ENCODE data around the gene CHD9.

Gene CHD9

DNA sequence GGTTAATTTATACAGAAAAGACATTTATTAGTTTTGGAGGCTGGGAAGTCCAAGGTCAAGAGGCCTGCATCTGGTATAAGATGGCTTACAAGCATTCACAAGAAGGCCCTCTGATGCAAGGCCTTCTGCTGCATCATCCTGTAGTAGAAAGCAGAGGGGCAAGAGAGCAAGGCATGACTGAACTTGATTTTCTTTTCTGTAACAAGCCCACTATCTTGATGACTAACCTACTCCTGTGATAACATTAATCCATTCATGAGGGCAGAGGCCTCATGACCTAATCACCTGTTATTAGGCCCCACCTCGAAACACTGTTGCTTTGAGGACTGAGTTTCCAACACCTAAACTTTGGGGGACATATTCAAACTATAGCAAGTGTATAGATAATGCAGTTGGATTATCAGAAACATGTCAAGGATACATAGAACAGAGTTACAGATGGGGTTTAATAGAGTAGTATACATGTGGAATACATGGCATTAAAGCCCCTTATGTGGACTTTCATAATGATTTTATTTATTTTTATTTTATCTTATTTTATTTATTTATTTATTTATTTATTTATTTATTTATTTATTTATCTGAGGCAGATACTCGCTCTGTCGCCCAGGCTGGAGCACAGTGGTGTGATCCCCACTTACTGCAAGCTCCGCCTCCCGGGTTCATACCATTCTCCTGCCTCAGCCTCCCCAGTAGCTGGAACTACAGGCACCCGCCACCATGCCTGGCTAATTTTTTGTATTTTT lies 88.2 kb downstream of the CHD9 start:
- H3K36me3 ChIP-seq (ENCODE audit: insufficient read depth, low read length), result peaks cover 7% of the 10 kb centered on the region; the same call in 1 of the 2 replicates
- H3K27ac ChIP-seq (ENCODE audit: low read depth, low read length, poor library complexity, severe bottlenecking), result no peak overlapping the region
- H3K79me2 ChIP-seq (ENCODE audit: insufficient read depth, low read length), result peaks cover 44% of the 10 kb centered on the region
- no peaks in the 10 kb centered on the region for H4K20me1 ChIP-seq (ENCODE audit: insufficient read depth, low read length)
- no peaks in the 10 kb centered on the region for H3K4me1 ChIP-seq (ENCODE audit: insufficient read depth, low read length, severe bottlenecking)
- H3K9ac ChIP-seq (ENCODE audit: low read length), result no peak overlapping the region
- H3K27me3 ChIP-seq (ENCODE audit: insufficient read depth, low read length), result no peaks in the 10 kb centered on the region
- no peaks in the 10 kb centered on the region for H3F3A ChIP-seq (ENCODE audit: insufficient read depth, low read length)
- H3K9me2 ChIP-seq (ENCODE audit: low read depth, low read length), result no peaks in the 10 kb centered on the region
- H3K4me3 ChIP-seq (ENCODE audit: low read depth, low read length, poor library complexity, severe bottlenecking), result no peak overlapping the region
- H2AFZ ChIP-seq (ENCODE audit: low read length), result no peak overlapping the region
- TF ChIP-seq, protein P1, sequence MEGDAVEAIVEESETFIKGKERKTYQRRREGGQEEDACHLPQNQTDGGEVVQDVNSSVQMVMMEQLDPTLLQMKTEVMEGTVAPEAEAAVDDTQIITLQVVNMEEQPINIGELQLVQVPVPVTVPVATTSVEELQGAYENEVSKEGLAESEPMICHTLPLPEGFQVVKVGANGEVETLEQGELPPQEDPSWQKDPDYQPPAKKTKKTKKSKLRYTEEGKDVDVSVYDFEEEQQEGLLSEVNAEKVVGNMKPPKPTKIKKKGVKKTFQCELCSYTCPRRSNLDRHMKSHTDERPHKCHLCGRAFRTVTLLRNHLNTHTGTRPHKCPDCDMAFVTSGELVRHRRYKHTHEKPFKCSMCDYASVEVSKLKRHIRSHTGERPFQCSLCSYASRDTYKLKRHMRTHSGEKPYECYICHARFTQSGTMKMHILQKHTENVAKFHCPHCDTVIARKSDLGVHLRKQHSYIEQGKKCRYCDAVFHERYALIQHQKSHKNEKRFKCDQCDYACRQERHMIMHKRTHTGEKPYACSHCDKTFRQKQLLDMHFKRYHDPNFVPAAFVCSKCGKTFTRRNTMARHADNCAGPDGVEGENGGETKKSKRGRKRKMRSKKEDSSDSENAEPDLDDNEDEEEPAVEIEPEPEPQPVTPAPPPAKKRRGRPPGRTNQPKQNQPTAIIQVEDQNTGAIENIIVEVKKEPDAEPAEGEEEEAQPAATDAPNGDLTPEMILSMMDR (IDR thresholded peaks at IDR 0.05; ENCODE audit: low read length), result no peak
- TF ChIP-seq EZH2 (IDR thresholded peaks at IDR 0.05; ENCODE audit: borderline replicate concordance, low read length), result no peak
- H3K9me3 ChIP-seq (ENCODE audit: low read length), result no peaks in the 10 kb centered on the region
- H3K4me2 ChIP-seq (ENCODE audit: low read length), result no peak overlapping the region

GRCh38 chr16:53147500-53148065 lies 92.8 kb downstream of the CHD9 start:
- no peaks in the 10 kb centered on the region for H3K9me2 ChIP-seq (ENCODE audit: low read depth, low read length)
- no peak overlapping the region for H3K4me2 ChIP-seq (ENCODE audit: low read length)
- H3K9ac ChIP-seq (ENCODE audit: low read length), result no peak overlapping the region
- no peaks in the 10 kb centered on the region for H4K20me1 ChIP-seq (ENCODE audit: insufficient read depth, low read length)
- H3K36me3 ChIP-seq (ENCODE audit: insufficient read depth, low read length), result peaks cover 20% of the 10 kb centered on the region
- H3K4me3 ChIP-seq (ENCODE audit: low read depth, low read length, poor library complexity, severe bottlenecking), result no peak overlapping the region
- no peak overlapping the region for H2AFZ ChIP-seq (ENCODE audit: low read length)
- no peak overlapping the region for H3K27ac ChIP-seq (ENCODE audit: low read depth, low read length, poor library complexity, severe bottlenecking)
- H3K9me3 ChIP-seq (ENCODE audit: low read length), result peaks cover 13% of the 10 kb centered on the region
- H3F3A ChIP-seq (ENCODE audit: insufficient read depth, low read length), result no peaks in the 10 kb centered on the region
- no peaks in the 10 kb centered on the region for H3K4me1 ChIP-seq (ENCODE audit: insufficient read depth, low read length, severe bottlenecking)
- H3K27me3 ChIP-seq (ENCODE audit: insufficient read depth, low read length), result no peaks in the 10 kb centered on the region
- H3K79me2 ChIP-seq (ENCODE audit: insufficient read depth, low read length), result peaks cover 62% of the 10 kb centered on the region
- TF ChIP-seq, protein P1 (IDR thresholded peaks at IDR 0.05; ENCODE audit: low read length), result no peak
- TF ChIP-seq EZH2 (IDR thresholded peaks at IDR 0.05; ENCODE audit: borderline replicate concordance, low read length), result no peak

- peaks cover 81% of the 10 kb centered on the region for H3K79me2 ChIP-seq (ENCODE audit: insufficient read depth, low read length)
- peaks cover 23% of the 10 kb centered on the region for H3K36me3 ChIP-seq (ENCODE audit: insufficient read depth, low read length)
- H3K4me2 ChIP-seq (ENCODE audit: low read length), result no peak overlapping the region
- no peak overlapping the region for H2AFZ ChIP-seq (ENCODE audit: low read length)
- TF ChIP-seq, protein P1 (IDR thresholded peaks at IDR 0.05; ENCODE audit: low read length), result no peak
- no peak for TF ChIP-seq EZH2 (IDR thresholded peaks at IDR 0.05; ENCODE audit: borderline replicate concordance, low read length)
- no peaks in the 10 kb centered on the region for H4K20me1 ChIP-seq (ENCODE audit: insufficient read depth, low read length)
- no peak overlapping the region for H3K4me3 ChIP-seq (ENCODE audit: low read depth, low read length, poor library complexity, severe bottlenecking)
- H3K9ac ChIP-seq (ENCODE audit: low read length), result no peak overlapping the region
- H3K27ac ChIP-seq (ENCODE audit: low read depth, low read length, poor library complexity, severe bottlenecking), result no peak overlapping the region
- H3K9me3 ChIP-seq (ENCODE audit: low read length), result peaks cover 13% of the 10 kb centered on the region
- no peaks in the 10 kb centered on the region for H3K9me2 ChIP-seq (ENCODE audit: low read depth, low read length)
- no peaks in the 10 kb centered on the region for H3K4me1 ChIP-seq (ENCODE audit: insufficient read depth, low read length, severe bottlenecking)
- no peaks in the 10 kb centered on the region for H3K27me3 ChIP-seq (ENCODE audit: insufficient read depth, low read length)
- H3F3A ChIP-seq (ENCODE audit: insufficient read depth, low read length), result no peaks in the 10 kb centered on the region
These were observed 96.0 kb downstream of the CHD9 start for GRCh38 chr16:53150769-53151168.

Measured in OCI-LY1 (cell line).